Calu3 (cell line): Measurements from ENCODE around the gene AQP6. TPM values are rescaled to one million over a fixed set of nuclear protein-coding genes. Genes with fewer than 3 reads are reported as not detected.

Experiments used
- BruUV-seq: library from RNA; stranded (reverse); fragments of 400-500 nt; replicated peaks from 2 replicates; lab custom pipeline; 2021; lab: Mats Ljungman, UMichigan
- CTCF ChIA-PET: fragments of 300-600 bp; sonication (Branson Sonifier 250); formaldehyde crosslinking; loops from one replicate; lab custom pipeline; 2022; ENCODE audit warnings: antibody characterized with exemption; lab: Charles Lee
- DNase-seq: peaks from one replicate; pipeline ENCODE4 v3.0.0; 2022
- H3K27ac Mint-ChIP-seq: one replicate; pipeline ENCODE4 v1.8.0; 2022; ENCODE audit warnings: mixed read lengths; ENCODE audit not compliant: unreplicated experiment
- H3K27me3 Mint-ChIP-seq: one replicate; pipeline ENCODE4 v1.8.0; 2022; ENCODE audit warnings: mixed read lengths; ENCODE audit not compliant: unreplicated experiment
- H3K36me3 Mint-ChIP-seq: one replicate; pipeline ENCODE4 v1.8.0; 2022; ENCODE audit warnings: mild to moderate bottlenecking, moderate library complexity, mixed read lengths; ENCODE audit not compliant: insufficient read depth, unreplicated experiment
- H3K4me1 Mint-ChIP-seq: one replicate; pipeline ENCODE4 v1.8.0; 2022; ENCODE audit warnings: mild to moderate bottlenecking, low read depth, mixed read lengths; ENCODE audit not compliant: unreplicated experiment
- H3K4me3 Mint-ChIP-seq: one replicate; pipeline ENCODE4 v1.8.0; 2022; ENCODE audit warnings: mild to moderate bottlenecking, low read depth, moderate library complexity, mixed read lengths; ENCODE audit not compliant: unreplicated experiment
- H3K9me3 Mint-ChIP-seq: one replicate; pipeline ENCODE4 v1.8.0; 2022; ENCODE audit warnings: low read depth, mixed read lengths; ENCODE audit not compliant: unreplicated experiment
- CTCF ChIP-seq: fragments of 200-600 bp; IDR thresholded peaks from one replicate; pipeline ENCODE4 v1.8.0; 2022; ENCODE audit warnings: antibody characterized with exemption; ENCODE audit not compliant: unreplicated experiment
- intact Hi-C: fragments of 100-400 bp; cut with micrococcal nuclease; formaldehyde crosslinking; loops from one replicate; pipeline ENCODE4 v1.10.0; 2022; ENCODE audit not compliant: unreplicated experiment
- total RNA-seq: library from RNA; stranded (reverse); gene quantifications from 2 replicates; pipeline ENCODE4 v1.2.3, GENCODE V29; 2022

AQP6 gene
- total RNA-seq, 1 experiment from 2014 or later: 0.94 TPM

- no peak overlapping the region for H3K4me3 Mint-ChIP-seq
- H3K9me3 Mint-ChIP-seq: no peaks in the 10 kb centered on the region
- intact Hi-C loops: no loop called here
- CTCF ChIA-PET: no interaction called here
- peaks cover 14% of the 10 kb centered on the region for H3K27me3 Mint-ChIP-seq
- BruUV-seq: no TSS peak
- no peak for TF ChIP-seq CTCF
- DNase-seq: no peak
- no peak overlapping the region for H3K27ac Mint-ChIP-seq
- H3K4me1 Mint-ChIP-seq: peaks cover 25% of the 10 kb centered on the region
- peaks cover 11% of the 10 kb centered on the region for H3K36me3 Mint-ChIP-seq
Measured at GRCh38 chr12:49956663-49957569, 15.8 kb upstream of the AQP6 start.

GRCh38 chr12:49957570-49957967, 15.2 kb upstream of the AQP6 start:
- TF ChIP-seq CTCF: no peak
- Mint-ChIP-seq H3K4me3 (no peak overlapping the region), H3K36me3 (peaks cover 18% of the 10 kb centered on the region), H3K9me3 (no peaks in the 10 kb centered on the region), H3K4me1 (peaks cover 31% of the 10 kb centered on the region), H3K27me3 (peaks cover 14% of the 10 kb centered on the region), H3K27ac (no peak overlapping the region)
- no TSS peak for BruUV-seq
- CTCF ChIA-PET: no interaction called here
- DNase-seq: no peak
- intact Hi-C loops: no loop called here

- Mint-ChIP-seq H3K27me3 (peaks cover 14% of the 10 kb centered on the region), H3K9me3 (no peaks in the 10 kb centered on the region), H3K4me3 (peak overlapping the region; percentile 68), H3K4me1 (peaks cover 54% of the 10 kb centered on the region), H3K27ac (peak overlapping the region; percentile 88), H3K36me3 (peaks cover 28% of the 10 kb centered on the region)
- peak; percentile 80 for DNase-seq
- CTCF ChIA-PET: interaction anchor here (0.7 to 3.0 kb wide), 4 partner anchors 11 to 92 kb away, joined by 4 to 20 read pairs (median 4); no protein-coding TSS in a partner anchor
- no peak for TF ChIP-seq CTCF
- BruUV-seq: TSS peak; percentile 45
- intact Hi-C loops: no loop called here
Measured at GRCh38 chr12:49959685-49960473, 12.9 kb upstream of the AQP6 start.

GRCh38 chr12:49960474-49961110, 12.2 kb upstream of the AQP6 start:
- Mint-ChIP-seq H3K36me3 (peaks cover 28% of the 10 kb centered on the region), H3K27me3 (peaks cover 14% of the 10 kb centered on the region), H3K27ac (peak overlapping the region; percentile 88), H3K9me3 (no peaks in the 10 kb centered on the region), H3K4me3 (peak overlapping the region; percentile 68), H3K4me1 (peaks cover 54% of the 10 kb centered on the region)
- no peak for DNase-seq
- no TSS peak for BruUV-seq
- no peak for TF ChIP-seq CTCF
- intact Hi-C loops: no loop called here
- CTCF ChIA-PET: interaction anchor here (0.8 to 3.0 kb wide), 3 partner anchors 11 to 17 kb away, joined by 4 to 20 read pairs (median 4); no protein-coding TSS in a partner anchor
